Measurements from ENCODE around the gene GID8. TPM values are rescaled to one million over a fixed set of nuclear protein-coding genes. Genes with fewer than 3 reads are reported as not detected.

The GID8 gene
- total and polyA plus RNA-seq, 8 donors, result 10.8 to 39.3 (median 15.5) TPM

GRCh38 chr20:62892348-62893304 lies 45.3 kb upstream of the GID8 start:
- H3K4me3 ChIP-seq, result no peak overlapping the region
- no peaks in the 10 kb centered on the region for H3K9me3 ChIP-seq
- 88 to 94% (median 92%) methylated on average over 17 to 25 of the region's 25 CpGs for WGBS, 5 donors
- no peak for TF ChIP-seq POLR2A (IDR thresholded peaks at IDR 0.05)
- no peak for TF ChIP-seq EP300 (IDR thresholded peaks at IDR 0.05)
- TF ChIP-seq CTCF (IDR thresholded peaks at IDR 0.05), result no peak
- TF ChIP-seq POLR2AphosphoS5 (IDR thresholded peaks at IDR 0.05), result no peak
- no peaks in the 10 kb centered on the region for H3K27me3 ChIP-seq
- peaks cover 0 to 8% (median 6%) of the 10 kb centered on the region in 4 donors for H3K4me1 ChIP-seq
- intact Hi-C loops (cut with DNase I; ENCODE audit: low total_unique reads), result no loop called here
- no peak for DNase-seq
- peaks cover 89 to 94% (median 93%) of the 10 kb centered on the region in 4 donors for H3K36me3 ChIP-seq
- no peak overlapping the region for H3K27ac ChIP-seq

GRCh38 chr20:62893700-62894099 lies 44.2 kb upstream of the GID8 start:
- 92 to 97% (median 95%) methylated on average over 13 to 14 of the region's 14 CpGs for WGBS, 5 donors
- Histone ChIP-seq H3K4me3 (no peak overlapping the region), H3K36me3 (peaks cover 79 to 83% (median 82%) of the 10 kb centered on the region in 4 donors), H3K27ac (no peak overlapping the region), H3K9me3 (no peaks in the 10 kb centered on the region), H3K4me1 (peaks cover 8 to 11% (median 9%) of the 10 kb centered on the region in 4 donors), H3K27me3 (no peaks in the 10 kb centered on the region)
- DNase-seq, result no peak
- intact Hi-C loops (cut with DNase I; ENCODE audit: low total_unique reads), result no loop called here
- no peak for TF ChIP-seq CTCF (IDR thresholded peaks at IDR 0.05)
- no peak for TF ChIP-seq POLR2AphosphoS5 (IDR thresholded peaks at IDR 0.05)
- no peak for TF ChIP-seq EP300 (IDR thresholded peaks at IDR 0.05)
- no peak for TF ChIP-seq POLR2A (IDR thresholded peaks at IDR 0.05)

GRCh38 chr20:62894261-62894660 lies 43.7 kb upstream of the GID8 start:
- intact Hi-C loops (cut with DNase I; ENCODE audit: low total_unique reads), result no loop called here
- Histone ChIP-seq H3K4me1 (peaks cover 12 to 17% (median 15%) of the 10 kb centered on the region in 4 donors), H3K9me3 (no peaks in the 10 kb centered on the region), H3K27me3 (no peaks in the 10 kb centered on the region), H3K27ac (no peak overlapping the region), H3K4me3 (no peak overlapping the region), H3K36me3 (peaks cover 74 to 77% (median 76%) of the 10 kb centered on the region in 4 donors)
- DNase-seq, result no peak
- 89 to 94% (median 91%) methylated on average over 14 of the region's 14 CpGs for WGBS, 5 donors
- TF ChIP-seq POLR2A (IDR thresholded peaks at IDR 0.05), result no peak
- no peak for TF ChIP-seq EP300 (IDR thresholded peaks at IDR 0.05)
- no peak for TF ChIP-seq POLR2AphosphoS5 (IDR thresholded peaks at IDR 0.05)
- no peak for TF ChIP-seq CTCF (IDR thresholded peaks at IDR 0.05)

- peaks cover 61 to 64% (median 64%) of the 10 kb centered on the region in 4 donors for H3K36me3 ChIP-seq
- intact Hi-C loops (cut with DNase I; ENCODE audit: low total_unique reads), result no loop called here
- H3K27me3 ChIP-seq, result no peaks in the 10 kb centered on the region
- WGBS, 5 donors, result 86 to 91% (median 89%) methylated on average over 9 of the region's 9 CpGs
- no peak overlapping the region for H3K27ac ChIP-seq
- no peak overlapping the region for H3K4me3 ChIP-seq
- H3K9me3 ChIP-seq, result no peaks in the 10 kb centered on the region
- DNase-seq, result no peak
- no peak for TF ChIP-seq POLR2A (IDR thresholded peaks at IDR 0.05)
- TF ChIP-seq EP300 (IDR thresholded peaks at IDR 0.05), result no peak
- TF ChIP-seq CTCF (IDR thresholded peaks at IDR 0.05), result no peak
- TF ChIP-seq POLR2AphosphoS5 (IDR thresholded peaks at IDR 0.05), result no peak
- H3K4me1 ChIP-seq, result peaks cover 25 to 30% (median 27%) of the 10 kb centered on the region in 4 donors
Measured at GRCh38 chr20:62895539-62895938, 42.4 kb upstream of the GID8 start.
